Endothelial cell of umbilical vein (primary cell): ENCODE data around the gene PGBD5. TPM values are rescaled to one million over a fixed set of nuclear protein-coding genes. Genes with fewer than 3 reads are reported as not detected.

Experiments used
- BruUV-seq: library from RNA; stranded (reverse); fragments of 400-500 nt; replicated peaks from 2 replicates; lab custom pipeline; 2021; lab: Mats Ljungman, UMichigan
- CTCF ChIA-PET: fragments of 300-600, 350-600 bp; sonication (Branson Sonifier 250); formaldehyde crosslinking; loops from one replicate; lab custom pipeline; 2021; ENCODE audit warnings: antibody characterized with exemption, inconsistent platforms; lab: Charles Lee
- POLR2A ChIA-PET: fragments of 300-600, 350-600 bp; sonication (Branson Sonifier 250); formaldehyde crosslinking; loops from one replicate; lab custom pipeline; 2021; ENCODE audit warnings: antibody characterized with exemption, inconsistent platforms; lab: Charles Lee
- DNase-seq: peaks from one replicate; pipeline ENCODE4 v3.0.0-alpha.2; 2011; ENCODE audit warnings: low read depth, low spot score
- FAIRE-seq: peaks from 2 replicates; lab custom pipeline; 2011; peaks lifted over from hg19 to GRCh38; lab: Jason Lieb, UNC
- H2AFZ ChIP-seq: 2 replicates; pipeline ENCODE4 v1.6.0; 2012; ENCODE audit warnings: low read depth, low read length, control low read depth, inconsistent platforms
- H3K27ac ChIP-seq: 2 replicates; pipeline ENCODE4 v1.5.1; 2011; ENCODE audit warnings: low read depth, mild to moderate bottlenecking, control low read depth, low read length, moderate library complexity; ENCODE audit not compliant: insufficient read depth
- H3K27me3 ChIP-seq, 2 experiments: 2 replicates each; pipeline versions ENCODE4 v1.6.0 to v1.6.1; 2011; ENCODE audit warnings: low read length in 2 of 2, mixed read lengths in 1 of 2; ENCODE audit not compliant: control insufficient read depth in 2 of 2, insufficient read depth in 2 of 2
- H3K36me3 ChIP-seq, 2 experiments: 2 replicates in 1 of 2; 3 replicates in 1 of 2; pipeline ENCODE4 v1.5.1; 2011; ENCODE audit warnings: low read length in 2 of 2, mild to moderate bottlenecking in 1 of 2, moderate library complexity in 1 of 2; ENCODE audit not compliant: control insufficient read depth in 2 of 2, insufficient read depth in 2 of 2; ENCODE audit errors: extremely low read depth in 1 of 2
- H3K4me1 ChIP-seq: 3 replicates; pipeline ENCODE4 v1.5.1; 2011; ENCODE audit warnings: mild to moderate bottlenecking, low read length; ENCODE audit not compliant: control insufficient read depth, insufficient read depth; ENCODE audit errors: extremely low read depth
- H3K4me2 ChIP-seq: 2 replicates; pipeline ENCODE4 v1.6.1; 2011; ENCODE audit warnings: low read length, control low read depth, mixed read lengths; ENCODE audit not compliant: insufficient read depth
- H3K4me3 ChIP-seq, 3 experiments: fragments of 200-600 bp in 1 of 3; sonication (generic), shearing (Covaris generic) in 1 of 3; replicated peaks in 1 of 3; 2 replicates each; pipeline ENCODE4 v1.5.1; 2011 to 2016; ENCODE audit warnings: control low read depth in 3 of 3, low read length in 3 of 3, mild to moderate bottlenecking in 2 of 3, inconsistent platforms in 1 of 3, low read depth in 1 of 3, moderate library complexity in 1 of 3; ENCODE audit not compliant: insufficient read depth in 1 of 3
- H3K79me2 ChIP-seq: 2 replicates; pipeline ENCODE4 v1.6.0; 2012; ENCODE audit warnings: low read length, inconsistent platforms; ENCODE audit not compliant: control insufficient read depth, insufficient read depth
- H3K9ac ChIP-seq: replicated peaks from 2 replicates; pipeline ENCODE3; 2011; ENCODE audit warnings: low read length, control low read depth; ENCODE audit not compliant: insufficient read depth; ENCODE audit errors: extremely low read depth
- H3K9me1 ChIP-seq: replicated peaks from 3 replicates; pipeline ENCODE4 v1.6.0; 2011; ENCODE audit warnings: mild to moderate bottlenecking, low read length; ENCODE audit not compliant: control insufficient read depth, insufficient read depth; ENCODE audit errors: extremely low read depth
- H3K9me3 ChIP-seq: replicated peaks from 2 replicates; pipeline ENCODE4 v1.5.1; 2012; ENCODE audit warnings: low read length, inconsistent platforms; ENCODE audit not compliant: control insufficient read depth, insufficient read depth
- H4K20me1 ChIP-seq: replicated peaks from 2 replicates; pipeline ENCODE3; 2011; ENCODE audit warnings: mild to moderate bottlenecking, low read length; ENCODE audit not compliant: control insufficient read depth, insufficient read depth; ENCODE audit errors: extremely low read depth
- CTCF ChIP-seq, 2 donors: IDR thresholded peaks; 1 replicate in 1 of 2; 2 replicates in 1 of 2; pipeline ENCODE4 v1.5.1; 2011; ENCODE audit warnings: low read length in 2 of 2, mild to moderate bottlenecking in 2 of 2, moderate library complexity in 2 of 2, control low read depth in 1 of 2, inconsistent platforms in 1 of 2, low read depth in 1 of 2; ENCODE audit not compliant: insufficient read depth in 1 of 2; ENCODE audit errors: extremely low read depth in 1 of 2
- EZH2 ChIP-seq: IDR thresholded peaks from 2 replicates; pipeline ENCODE4 v1.6.1; 2012; ENCODE audit warnings: borderline replicate concordance, low read depth, mild to moderate bottlenecking, moderate library complexity, low read length, inconsistent platforms; ENCODE audit not compliant: severe bottlenecking
- FOS ChIP-seq: IDR thresholded peaks from 2 replicates; pipeline ENCODE4 v1.6.1; 2011; ENCODE audit warnings: mild to moderate bottlenecking, low read length, moderate library complexity, borderline replicate concordance; ENCODE audit not compliant: insufficient read depth
- GATA2 ChIP-seq: IDR thresholded peaks from 2 replicates; pipeline ENCODE4 v1.7.0; 2011; ENCODE audit warnings: low read depth, mild to moderate bottlenecking, moderate library complexity, mixed read lengths, low read length; ENCODE audit not compliant: insufficient read length, insufficient read depth
- JUN ChIP-seq: IDR thresholded peaks from 2 replicates; pipeline ENCODE4 v1.6.1; 2011; ENCODE audit warnings: borderline replicate concordance, low read depth; ENCODE audit not compliant: insufficient read length, insufficient read depth
- MAX ChIP-seq: IDR thresholded peaks from 2 replicates; pipeline ENCODE4 v1.6.1; 2011; ENCODE audit not compliant: insufficient read depth, insufficient read length
- MYC ChIP-seq: IDR thresholded peaks from one replicate; pipeline ENCODE4 v1.6.1; 2011; ENCODE audit warnings: mild to moderate bottlenecking, low read depth, low read length
- POLR2A ChIP-seq: IDR thresholded peaks from 2 replicates; pipeline ENCODE4 v1.6.1; 2012; ENCODE audit warnings: low read depth, mild to moderate bottlenecking, control low read depth, low read length
- POLR2AphosphoS5 ChIP-seq: IDR thresholded peaks from 2 replicates; pipeline ENCODE4 v1.6.1; 2012; ENCODE audit warnings: low read depth, mild to moderate bottlenecking, control low read depth, low read length, moderate library complexity; ENCODE audit not compliant: insufficient read depth
- dilution Hi-C: fragments of 300-500 bp; cut with MboI; formaldehyde crosslinking; loops from one replicate; pipeline ENCODE4 v1.15.0; 2019; ENCODE audit warnings: low sequenced_read_pairs; ENCODE audit not compliant: extremely low pct_ligation_motif_present
- intact Hi-C: fragments of 100-400 bp; cut with micrococcal nuclease; formaldehyde crosslinking; loops from one replicate; pipeline ENCODE4 v1.10.0; 2022
- polyA plus RNA-seq, 4 experiments: library from polyadenylated mRNA; depleted of rRNA in 3 of 4; stranded (reverse) in 3 of 4; unstranded in 1 of 4; fragments of >200 nt; gene quantifications; 2 replicates each; pipeline versions ENCODE4 v1.2.1 to v1.2.3, GENCODE V29; 2011 to 2012; ENCODE audit warnings: missing spikeins in 1 of 4
- total RNA-seq: library from RNA; stranded (reverse); gene quantifications from 2 replicates; pipeline ENCODE4 v1.2.3, GENCODE V29; 2021

PGBD5 gene
- total and polyA plus RNA-seq, 2 donors (not counting 3 experiments of a cell fraction or from before 2014, with no cell fraction given) = 0.03 TPM; not detected in 1

GRCh38 chr1:230431527-230431926 lies 5.4 kb upstream of the PGBD5 start:
- ChIA-PET POLR2A (no interaction called here), CTCF (no interaction called here)
- Histone ChIP-seq H2AFZ (no peak overlapping the region), H3K4me2 (no peak overlapping the region), H3K9me3 (no peaks in the 10 kb centered on the region), H3K4me3 (no peak overlapping the region), H3K9me1 (no peaks in the 10 kb centered on the region), H4K20me1 (no peaks in the 10 kb centered on the region), H3K27me3 (peaks cover 0 to 3% of the 10 kb centered on the region in 2 experiments), H3K9ac (no peak overlapping the region), H3K36me3 (no peaks in the 10 kb centered on the region), H3K79me2 (no peaks in the 10 kb centered on the region), H3K27ac (no peak overlapping the region), H3K4me1 (no peaks in the 10 kb centered on the region)
- FAIRE-seq (no peak), DNase-seq (no peak)
- no TSS peak for BruUV-seq
- dilution Hi-C loops (no loop called here), intact Hi-C loops (no loop called here)
- no peak for TF ChIP-seq POLR2A
- TF ChIP-seq JUN = no peak
- no peak for TF ChIP-seq MAX
- TF ChIP-seq MYC = no peak
- TF ChIP-seq FOS = no peak
- TF ChIP-seq POLR2AphosphoS5 = no peak
- TF ChIP-seq GATA2 = no peak
- TF ChIP-seq EZH2 = no peak
- no peak for TF ChIP-seq CTCF (IDR thresholded peaks at IDR 0.05; ENCODE audit: extremely low read depth in 1 of 2, insufficient read depth in 1 of 2, low read depth in 1 of 2, low read length in 2 of 2)
